ENCODE results near the gene MINDY2.

DNA sequence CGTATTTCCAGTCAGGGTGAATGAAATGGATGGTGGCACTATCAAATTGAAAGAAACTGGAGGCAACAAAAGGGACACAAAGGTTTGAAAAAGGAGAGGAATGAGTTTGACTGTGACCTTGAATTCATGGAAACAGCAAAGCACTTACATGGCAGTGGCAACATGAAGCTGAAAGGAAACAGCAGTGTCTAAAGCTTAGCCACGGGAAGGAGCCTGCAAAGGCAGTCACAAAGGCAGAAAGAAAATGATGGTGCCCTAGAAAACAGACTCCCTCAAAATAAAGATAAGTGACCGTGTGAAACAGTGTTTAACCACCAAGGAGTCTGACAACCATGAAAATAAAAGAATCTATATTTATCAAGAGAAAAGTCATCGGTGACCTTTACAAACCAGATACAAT is 111.1 kb downstream of the MINDY2 start:
- TF ChIP-seq EZH2 (IDR thresholded peaks at IDR 0.05) (no peak), POLR2AphosphoS5 (IDR thresholded peaks at IDR 0.05; ENCODE audit: borderline replicate concordance, low read depth, low read length) (no peak)
